ENCODE measurements around the gene C5orf63.

DNA sequence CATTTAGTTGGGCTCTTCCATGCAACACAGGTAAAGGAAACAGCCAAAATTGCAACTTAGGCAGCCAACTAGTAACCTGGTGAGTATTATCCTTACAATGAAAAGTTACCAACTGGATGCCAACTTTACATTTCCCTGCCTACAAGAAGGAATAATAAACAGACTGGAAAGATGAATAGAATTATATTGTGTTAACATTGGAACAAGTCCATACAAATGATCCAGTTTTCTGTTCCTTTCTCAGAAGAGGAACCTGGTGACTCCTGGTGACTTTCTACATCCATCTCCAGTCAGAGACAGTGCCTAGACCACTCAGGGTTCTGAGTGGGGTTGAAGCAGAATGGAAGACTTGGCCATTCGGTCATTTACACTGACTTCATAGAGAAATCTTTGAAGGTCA, 63.5 kb downstream of the C5orf63 start:
- TF ChIP-seq, protein P1, sequence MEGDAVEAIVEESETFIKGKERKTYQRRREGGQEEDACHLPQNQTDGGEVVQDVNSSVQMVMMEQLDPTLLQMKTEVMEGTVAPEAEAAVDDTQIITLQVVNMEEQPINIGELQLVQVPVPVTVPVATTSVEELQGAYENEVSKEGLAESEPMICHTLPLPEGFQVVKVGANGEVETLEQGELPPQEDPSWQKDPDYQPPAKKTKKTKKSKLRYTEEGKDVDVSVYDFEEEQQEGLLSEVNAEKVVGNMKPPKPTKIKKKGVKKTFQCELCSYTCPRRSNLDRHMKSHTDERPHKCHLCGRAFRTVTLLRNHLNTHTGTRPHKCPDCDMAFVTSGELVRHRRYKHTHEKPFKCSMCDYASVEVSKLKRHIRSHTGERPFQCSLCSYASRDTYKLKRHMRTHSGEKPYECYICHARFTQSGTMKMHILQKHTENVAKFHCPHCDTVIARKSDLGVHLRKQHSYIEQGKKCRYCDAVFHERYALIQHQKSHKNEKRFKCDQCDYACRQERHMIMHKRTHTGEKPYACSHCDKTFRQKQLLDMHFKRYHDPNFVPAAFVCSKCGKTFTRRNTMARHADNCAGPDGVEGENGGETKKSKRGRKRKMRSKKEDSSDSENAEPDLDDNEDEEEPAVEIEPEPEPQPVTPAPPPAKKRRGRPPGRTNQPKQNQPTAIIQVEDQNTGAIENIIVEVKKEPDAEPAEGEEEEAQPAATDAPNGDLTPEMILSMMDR (optimal IDR thresholded peaks at IDR 0.05 in 1 of 3, IDR thresholded peaks at IDR 0.05 in 1 of 3, conservative IDR thresholded peaks at IDR 0.05 in 1 of 3; ENCODE audit: extremely low read depth in 1 of 3, insufficient read depth in 2 of 3, low read length in 3 of 3), result no peak
- TF ChIP-seq EZH2 (IDR thresholded peaks at IDR 0.05; ENCODE audit: low read length), result no peak
